Occipital lobe (tissue), 3 donors: ENCODE results near the gene SLC16A13. TPM values are rescaled to one million over a fixed set of nuclear protein-coding genes. Genes with fewer than 3 reads are reported as not detected.
"Not testable (repeated sequence)": the region's sequence is repeated elsewhere in the genome, so short reads cannot be mapped to it uniquely, and the experiment has no call there.

Experiments used
- DNase-seq: peaks from one replicate; lab custom pipeline; 2025; lab: John Stamatoyannopoulos, UW
- small RNA-seq: library from RNA; depleted of rRNA; stranded (forward); fragments of <200 nt; gene quantifications from one replicate; pipeline ENCODE3, GENCODE V24; 2014
- total RNA-seq: library from RNA; depleted of rRNA; stranded (reverse); fragments of >200 nt; gene quantifications from one replicate; pipeline ENCODE4 v1.2.3, GENCODE V29; 2014

SLC16A13 gene
- total RNA-seq, 1 donor from 2014 or later: 0.47 TPM

DNA sequence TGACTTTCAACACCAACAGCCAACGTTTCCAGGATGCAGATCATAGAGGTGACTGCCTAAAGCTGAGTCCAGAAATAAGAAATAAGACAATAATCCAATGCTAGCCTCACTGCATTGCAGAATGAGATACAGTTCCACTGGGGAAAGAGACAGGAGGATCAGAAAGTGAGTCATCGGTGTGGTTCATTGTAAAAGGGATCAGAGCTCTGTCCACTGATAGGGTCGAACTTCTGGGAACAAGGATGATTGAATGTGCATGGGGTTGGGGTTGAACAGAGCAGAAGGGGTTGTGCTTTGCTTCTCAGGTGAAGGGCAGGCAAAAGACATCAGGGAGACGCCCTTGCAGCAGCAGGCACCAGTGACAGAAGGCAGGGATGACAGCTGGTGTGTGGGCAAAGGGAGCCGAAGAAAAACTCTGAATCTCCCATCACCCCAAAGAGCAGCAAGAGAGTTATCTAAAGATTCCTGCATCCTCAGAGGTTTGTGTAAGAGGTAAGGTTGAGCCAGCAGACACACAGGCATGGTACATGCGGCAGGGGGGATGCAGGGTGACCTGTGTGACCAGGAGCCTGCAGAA, 27.8 kb downstream of the SLC16A13 start:
- no peak for DNase-seq

DNA sequence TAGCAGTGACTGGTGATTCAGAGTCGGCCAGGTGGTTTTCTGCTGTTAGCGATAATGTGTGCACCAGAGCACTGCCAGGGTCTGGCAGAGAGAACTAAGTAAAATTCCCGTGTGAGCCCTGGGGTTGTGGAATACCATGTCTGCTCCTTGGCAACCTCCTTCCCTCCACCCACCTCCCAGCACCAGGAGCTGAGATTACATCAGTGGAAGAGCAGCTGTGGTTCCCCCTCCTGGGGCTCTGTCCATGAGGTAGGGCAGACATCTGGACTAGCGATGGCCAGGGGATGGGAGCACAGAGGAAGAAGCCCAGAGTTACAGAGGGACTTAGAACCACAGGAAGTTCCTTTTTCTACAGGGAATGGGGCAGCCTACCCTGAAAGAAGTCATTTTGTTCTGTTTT, 28.4 kb downstream of the SLC16A13 start:
- DNase-seq: no peak

DNA sequence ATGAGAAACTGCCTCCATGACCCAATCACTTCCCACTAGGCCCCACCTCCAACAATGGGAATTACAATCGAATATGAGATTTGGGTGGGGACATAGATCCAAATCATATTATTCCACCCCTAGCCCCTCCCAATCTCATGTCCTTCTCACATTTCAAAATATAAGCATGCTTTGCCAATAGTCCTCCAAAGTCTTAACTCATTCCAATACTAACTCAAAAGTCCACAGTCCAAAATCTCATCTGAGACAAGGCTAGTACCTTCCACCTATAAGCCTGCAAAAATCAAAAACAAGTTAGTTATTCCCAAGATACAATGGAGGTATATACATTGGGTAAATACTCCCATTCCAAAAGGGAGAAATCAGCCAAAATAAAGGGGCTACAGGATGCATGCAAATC, 31.4 kb downstream of the SLC16A13 start:
- DNase-seq: no peak

DNA sequence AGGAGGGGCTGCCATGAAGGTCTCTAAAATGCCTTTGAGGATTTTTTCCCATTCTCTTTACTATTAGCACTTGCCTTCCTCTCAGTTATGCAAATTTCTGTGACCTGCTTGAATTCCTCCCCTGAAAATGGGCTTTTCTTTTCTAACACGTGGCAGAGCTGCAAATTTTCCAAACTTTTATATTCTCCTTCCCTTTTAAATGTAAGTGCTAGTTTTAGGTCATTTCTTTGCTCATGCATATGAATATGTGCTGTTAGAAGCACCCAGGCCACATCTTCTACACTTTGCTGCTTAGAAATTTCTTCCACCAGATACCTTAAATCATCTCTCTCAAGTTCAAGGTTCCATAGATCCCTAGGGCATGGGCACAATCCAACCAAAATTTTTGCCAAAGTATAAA, 32.5 kb downstream of the SLC16A13 start:
- DNase-seq: no peak

DNA sequence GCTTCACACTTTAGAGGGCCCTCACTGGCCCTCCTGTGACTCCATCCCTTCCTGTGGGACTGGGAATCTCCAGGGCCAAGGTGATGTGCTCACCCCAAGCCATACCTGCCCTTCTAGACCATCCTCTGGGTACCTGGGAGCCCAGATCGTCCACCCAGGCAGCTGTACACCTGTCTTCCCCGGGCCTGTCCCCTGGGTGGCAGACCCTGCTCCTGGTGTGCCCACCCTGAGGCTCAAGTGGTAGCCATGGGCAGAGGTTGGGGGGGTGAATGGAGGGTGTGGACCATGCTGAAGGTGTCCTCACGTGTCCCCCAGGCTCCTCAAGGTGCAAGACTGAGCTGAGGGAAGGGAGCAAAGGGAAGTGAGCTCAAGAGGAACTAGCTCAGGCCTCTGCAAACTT, 34.9 kb downstream of the SLC16A13 start:
- no peak for DNase-seq

DNA sequence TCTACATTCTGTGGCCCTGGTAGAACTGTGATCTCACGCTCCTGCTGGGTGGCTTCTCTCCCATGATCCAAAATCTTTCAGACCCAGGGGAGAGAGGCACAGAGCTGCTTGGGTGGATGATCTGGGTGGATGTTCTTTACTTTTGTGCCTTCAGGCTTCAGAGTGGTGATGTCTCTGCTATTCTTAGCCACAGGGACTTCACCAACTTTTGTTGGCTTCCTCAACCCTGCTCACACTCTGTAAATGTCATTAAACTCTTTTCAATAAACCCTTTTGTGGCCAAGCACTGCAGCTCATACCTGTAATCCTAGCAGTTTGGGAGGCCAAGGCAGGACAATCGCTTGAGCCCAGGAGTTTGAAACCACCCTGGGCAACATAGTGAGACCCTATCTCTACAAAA, 36.6 kb downstream of the SLC16A13 start:
- DNase-seq: no peak

DNA sequence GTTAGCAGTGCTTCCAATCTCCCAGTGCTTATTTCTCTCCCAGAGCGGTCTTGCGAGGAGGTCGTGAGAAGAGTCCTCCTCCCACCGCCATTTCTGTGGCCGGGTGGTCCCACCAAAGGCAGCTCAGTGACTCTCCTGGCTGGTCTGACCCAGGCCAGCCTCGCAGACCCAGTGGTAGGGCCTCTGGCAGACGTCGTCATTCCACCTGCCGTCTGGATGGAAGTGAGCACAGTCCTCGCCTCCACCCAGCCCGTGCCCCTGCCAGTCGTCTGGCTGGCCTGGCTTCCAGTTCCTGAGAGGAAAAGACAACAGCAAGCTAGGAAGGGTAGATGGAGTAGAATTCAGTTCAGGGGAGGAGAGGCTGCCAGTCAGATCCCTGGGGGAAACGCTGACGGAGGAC, 39.1 kb downstream of the SLC16A13 start:
- no peak for DNase-seq

DNA sequence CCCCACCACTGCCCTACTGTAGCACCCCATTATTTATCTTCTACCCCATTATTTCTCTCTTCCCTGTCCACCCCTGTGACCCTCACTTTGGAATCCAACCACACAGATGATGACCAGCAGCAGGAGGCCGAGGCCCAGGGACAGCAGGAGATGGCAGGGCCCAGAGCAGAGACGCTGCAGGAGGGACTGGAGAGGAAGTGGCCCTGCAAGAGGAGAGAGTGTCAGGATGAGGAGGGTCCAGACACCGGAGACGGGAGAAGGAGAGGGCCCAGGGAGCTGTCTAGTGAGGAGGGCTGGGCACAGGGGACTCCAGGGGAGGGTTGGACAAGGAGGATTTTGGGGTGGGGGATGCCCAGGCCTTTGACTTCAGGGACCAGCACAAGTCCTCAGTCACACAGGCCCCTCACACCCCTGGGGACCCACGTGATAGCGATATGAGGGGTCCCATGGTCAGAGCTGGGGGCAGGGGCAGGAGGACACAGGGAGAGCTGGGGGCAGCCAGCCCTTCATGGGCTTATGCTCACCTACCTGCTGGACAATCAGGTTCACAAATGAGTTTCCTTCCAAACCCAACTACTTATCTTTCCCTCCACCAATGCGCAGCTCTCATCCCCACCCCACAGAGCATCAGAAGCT, 42.2 kb downstream of the SLC16A13 start:
- no peak for DNase-seq

DNA sequence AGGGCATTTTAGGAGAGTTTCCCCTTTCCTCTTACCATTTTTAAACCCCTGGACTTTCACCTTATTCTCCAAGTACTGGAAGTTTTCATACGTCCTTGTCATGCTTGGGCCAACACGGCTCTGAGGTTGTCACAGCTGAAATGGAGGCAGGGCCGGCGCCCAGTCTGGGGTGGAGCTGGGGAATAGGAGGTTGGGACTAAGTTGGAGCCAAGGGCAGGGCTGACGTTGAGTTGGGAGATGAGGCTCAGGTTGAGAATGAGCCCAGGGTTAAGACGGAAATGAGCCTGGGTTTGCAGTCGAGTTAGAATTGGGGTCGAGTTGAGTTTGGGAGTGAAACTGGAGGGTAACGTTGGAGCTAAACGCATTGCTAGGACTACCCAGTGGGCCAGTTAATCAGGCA, 42.9 kb downstream of the SLC16A13 start:
- DNase-seq: no peak

DNA sequence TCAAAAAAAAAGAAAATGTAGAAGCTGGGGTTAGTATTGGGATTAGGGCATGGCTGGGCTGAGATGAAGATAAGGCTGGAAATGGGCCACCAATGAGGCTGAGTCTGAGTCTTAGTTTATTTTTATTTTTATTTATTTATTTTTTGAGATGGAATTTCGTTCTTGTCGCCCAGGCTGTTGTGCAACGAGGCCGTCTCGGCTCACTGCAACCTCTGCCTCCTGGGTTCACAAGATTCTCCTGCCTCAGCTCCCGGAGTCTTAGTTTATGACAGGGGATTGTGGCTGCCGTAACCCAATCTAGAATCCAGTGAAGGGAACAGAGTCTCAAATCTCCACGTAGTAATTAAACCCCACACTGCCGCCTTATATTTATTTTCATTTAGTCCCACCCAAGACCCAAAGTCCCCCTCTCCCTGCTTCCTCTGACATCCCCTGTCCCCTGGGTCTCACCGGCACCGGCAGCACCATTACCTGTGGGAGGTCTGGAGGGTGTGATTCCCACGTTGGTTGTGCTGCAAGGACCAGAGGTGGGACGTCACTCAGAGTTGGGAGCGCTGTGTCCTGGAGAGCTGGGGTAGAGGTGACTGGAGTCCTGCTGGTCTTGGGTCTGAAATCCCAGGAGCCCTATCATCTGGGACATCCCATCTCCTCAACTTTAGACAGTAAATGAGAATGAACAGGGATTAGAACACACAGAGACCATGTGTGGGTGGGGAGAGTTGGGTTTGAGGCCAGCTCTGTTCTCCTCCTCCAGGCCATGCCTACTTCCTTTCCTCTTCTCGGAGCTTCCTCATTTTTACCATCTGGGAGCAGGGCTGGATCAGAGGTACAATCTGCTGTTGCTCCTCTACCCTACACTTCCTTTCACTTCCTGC, 44.0 kb downstream of the SLC16A13 start, which contains the start of gene CLEC10A:
TSS of gene CLEC10A (minus strand) at position 671 of the 875 bp plus-strand sequence. CDS start 1,439 bp downstream, outside the sequence.
- no peak for DNase-seq

DNA sequence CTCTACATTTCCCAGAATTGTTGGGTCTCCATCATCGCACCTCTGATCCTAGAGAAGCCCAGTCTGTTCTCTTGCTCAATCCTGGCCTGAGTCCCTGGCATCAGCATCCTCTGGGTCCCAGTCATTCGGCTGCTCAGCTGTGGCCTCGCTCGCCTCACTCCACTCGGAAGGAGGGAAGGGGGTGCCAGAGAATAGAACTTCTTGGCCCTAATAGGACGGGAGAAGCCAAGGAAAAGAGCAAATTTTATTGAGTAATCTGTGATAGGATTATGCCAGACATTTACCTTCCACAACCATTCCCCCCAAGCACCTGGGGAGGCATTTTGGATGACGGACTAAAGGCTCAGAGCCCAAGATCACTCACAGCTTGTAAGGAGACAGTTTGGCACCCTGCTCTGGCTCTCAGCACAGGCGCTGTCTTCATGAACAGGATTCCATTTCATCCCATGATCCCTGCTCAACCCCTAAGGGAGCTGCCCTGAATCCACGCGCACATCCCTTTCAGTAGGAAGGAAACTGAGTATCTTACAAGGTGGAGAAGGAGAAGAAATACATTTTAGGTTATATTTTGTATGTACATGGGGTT, 44.7 kb downstream of the SLC16A13 start:
- no peak for DNase-seq

DNA sequence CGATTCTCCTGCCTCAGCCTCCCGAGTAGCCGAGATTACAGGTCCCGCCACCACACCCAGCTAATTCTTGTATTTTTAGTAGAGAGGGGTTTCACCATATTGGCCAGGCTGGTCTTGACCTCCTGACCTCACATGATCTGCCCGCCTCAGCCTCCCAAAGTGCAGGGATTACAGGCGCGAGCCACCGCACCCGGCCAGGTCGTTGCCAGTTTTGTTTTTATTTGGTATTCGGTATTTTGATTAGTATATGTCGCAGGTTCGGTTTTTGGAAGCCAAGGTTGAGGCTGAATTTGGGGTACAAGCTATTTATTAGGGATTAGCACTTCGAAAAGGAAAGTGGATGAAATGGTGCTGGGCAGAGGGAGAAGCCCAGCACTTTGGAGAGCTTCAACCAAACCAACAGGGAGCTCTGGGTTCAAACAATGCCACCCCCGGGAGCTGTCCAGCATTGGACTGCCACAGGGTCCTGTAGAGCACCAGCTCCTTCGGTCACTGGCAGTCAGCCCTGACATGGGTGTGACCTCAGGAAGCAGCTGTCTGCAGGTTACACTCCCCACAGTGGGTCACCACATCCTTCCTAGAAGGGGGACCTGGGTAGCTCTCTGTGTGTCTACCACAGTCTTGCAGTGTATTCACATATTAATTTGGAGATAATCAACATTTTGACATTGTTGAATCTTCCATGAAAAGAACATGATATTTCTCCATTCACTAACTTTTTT, 45.7 kb downstream of the SLC16A13 start:
- no peak for DNase-seq

DNA sequence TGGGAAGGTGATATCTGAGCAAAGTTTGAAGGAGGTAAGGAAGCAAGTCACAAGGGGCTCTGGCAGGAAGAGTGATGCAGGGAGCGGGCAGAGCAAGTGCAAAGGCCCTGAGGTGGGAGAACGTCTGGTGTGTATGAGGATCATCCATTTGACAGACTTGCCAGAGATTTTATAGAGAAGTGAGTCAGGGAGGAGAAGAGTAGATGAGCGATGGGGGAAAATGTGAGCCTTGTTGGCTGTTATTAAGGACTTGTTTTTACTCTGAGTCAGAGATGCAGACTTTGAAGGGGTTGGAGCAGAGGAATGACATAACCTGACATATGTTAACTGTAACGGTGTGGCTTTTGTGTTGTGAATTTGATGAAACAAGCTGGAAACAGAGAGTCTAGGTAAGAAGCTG, 47.8 kb downstream of the SLC16A13 start:
- no peak for DNase-seq

DNA sequence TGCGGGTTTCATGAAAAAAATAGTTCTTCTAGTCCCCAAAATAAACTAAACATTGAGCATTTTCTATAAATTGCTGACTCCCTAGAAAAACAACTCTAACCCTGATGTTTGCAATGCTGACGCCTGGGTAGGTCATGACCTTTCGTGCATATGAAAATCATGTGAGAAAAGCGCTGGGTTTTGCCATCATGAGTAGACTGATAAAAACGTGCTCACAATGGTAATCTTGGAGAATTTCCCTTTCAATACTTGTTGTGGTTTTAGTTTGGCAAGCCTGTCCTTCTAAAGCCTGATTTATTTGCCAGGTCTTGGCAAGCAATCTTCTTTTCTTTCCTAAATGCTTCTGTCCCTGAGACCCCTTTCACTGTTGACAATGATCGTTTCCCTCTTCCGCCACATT, 48.3 kb downstream of the SLC16A13 start:
- DNase-seq: no peak

DNA sequence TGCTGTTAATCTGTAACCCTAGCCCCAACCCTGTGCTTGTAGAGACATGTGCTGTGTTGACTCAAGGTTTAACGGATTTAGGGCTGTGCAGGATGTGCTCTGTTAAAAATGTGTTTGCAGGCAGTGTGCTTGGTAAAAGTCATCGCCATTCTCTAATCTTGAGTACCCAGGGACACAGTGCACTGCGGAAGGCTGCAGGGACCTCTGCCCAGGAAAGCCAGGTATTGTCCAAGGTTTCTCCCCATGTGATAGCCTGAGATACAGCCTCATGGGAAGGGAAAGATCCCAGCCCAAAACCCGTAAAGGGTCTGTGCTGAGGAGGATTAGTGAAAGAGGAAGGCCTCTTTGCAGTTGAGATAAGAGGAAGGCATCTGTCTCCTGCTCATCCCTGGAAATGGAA, 52.6 kb downstream of the SLC16A13 start:
- DNase-seq: not testable (repeated sequence)

DNA sequence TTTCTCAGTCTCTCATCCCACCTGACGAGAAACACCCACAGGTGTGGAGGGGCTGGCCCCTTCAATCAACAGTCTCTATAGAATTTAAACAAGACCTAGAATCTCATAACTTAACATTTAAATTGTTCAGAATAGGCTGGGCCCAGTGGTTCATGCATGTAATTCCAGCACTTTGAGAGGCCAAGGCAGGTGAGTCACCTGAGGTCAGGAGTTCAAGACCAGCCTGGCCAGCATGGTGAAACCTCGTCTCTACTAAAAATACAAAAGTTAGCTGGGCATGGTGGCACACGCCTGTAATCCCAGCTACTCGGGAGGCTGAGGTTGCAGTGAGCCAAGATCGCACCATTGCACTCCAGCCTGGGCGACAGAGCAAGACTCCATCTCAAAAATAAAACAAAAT, 53.8 kb downstream of the SLC16A13 start:
- not testable (repeated sequence) for DNase-seq

Small RNA genes lying within 50 kb of the gene (small RNA-seq; reads per million reads assigned to genes)
- not detected for gene AC120057.1

Other genes with a start within 250 kb of the SLC16A13 start
- gene TEKT1, start 204.3 kb upstream of the SLC16A13 start, total RNA-seq: 1.2 TPM
- not detected for gene ALOX12, start 40.0 kb upstream of the SLC16A13 start, total RNA-seq
- 46.0 TPM for gene RNASEK, start 23.4 kb upstream of the SLC16A13 start, total RNA-seq
- 1.4 TPM for gene BCL6B, start 13.0 kb upstream of the SLC16A13 start, total RNA-seq
- gene SLC16A11, start 8.1 kb downstream of the SLC16A13 start, total RNA-seq: 0.31 TPM
- gene CLEC10A, start 44.2 kb downstream of the SLC16A13 start, total RNA-seq: not detected
- not detected for gene ASGR2, start 78.8 kb downstream of the SLC16A13 start, total RNA-seq
- 15.6 TPM for gene ASGR1, start 143.4 kb downstream of the SLC16A13 start, total RNA-seq
- 131 TPM for gene DLG4, start 183.8 kb downstream of the SLC16A13 start, total RNA-seq
- gene ACADVL, start 183.9 kb downstream of the SLC16A13 start, total RNA-seq: 77.2 TPM
- 49.1 TPM for gene DVL2, start 198.5 kb downstream of the SLC16A13 start, total RNA-seq
- gene PHF23, start 203.4 kb downstream of the SLC16A13 start, total RNA-seq: 33.7 TPM
- gene GABARAP, start 206.4 kb downstream of the SLC16A13 start, total RNA-seq: 93.3 TPM
- gene CTDNEP1, start 215.7 kb downstream of the SLC16A13 start, total RNA-seq: 26.5 TPM
- 25.4 TPM for gene ELP5, start 216.2 kb downstream of the SLC16A13 start, total RNA-seq
- 0.16 TPM for gene CLDN7, start 226.5 kb downstream of the SLC16A13 start, total RNA-seq
- gene SLC2A4, start 245.7 kb downstream of the SLC16A13 start, total RNA-seq: 0.16 TPM